GM21786 (cell line): Measurements from ENCODE around the gene SLC49A3.
"Not testable (repeated sequence)": the region's sequence is repeated elsewhere in the genome, so short reads cannot be mapped to it uniquely, and the experiment has no call there.

ENCODE experiments used
- ATAC-seq: cut with Tn5 transposase; IDR thresholded peaks from one replicate; pipeline ENCODE4 v1.9.1; 2021; ENCODE audit not compliant: unreplicated experiment

The SLC49A3 gene

GRCh38 chr4:654871-655463 is 34.0 kb downstream of the SLC49A3 start:
- no peak for ATAC-seq

- ATAC-seq = no peak
These were observed 34.5 kb downstream of the SLC49A3 start for GRCh38 chr4:654503-654845.

GRCh38 chr4:653831-654502 is 35.0 kb downstream of the SLC49A3 start:
- ATAC-seq = no peak

GRCh38 chr4:653080-653821 is 35.7 kb downstream of the SLC49A3 start:
- ATAC-seq = no peak

- no peak for ATAC-seq
These were observed 36.9 kb downstream of the SLC49A3 start for GRCh38 chr4:651884-652642.

- ATAC-seq = no peak
These were observed 37.7 kb downstream of the SLC49A3 start for GRCh38 chr4:650951-651883.

- ATAC-seq = no peak
These were observed 38.5 kb downstream of the SLC49A3 start for GRCh38 chr4:650461-650860.

GRCh38 chr4:649751-650310 is 39.1 kb downstream of the SLC49A3 start:
- no peak for ATAC-seq

- ATAC-seq = no peak
These were observed 39.7 kb downstream of the SLC49A3 start for GRCh38 chr4:649293-649625.

GRCh38 chr4:648579-649292 is 40.2 kb downstream of the SLC49A3 start:
- ATAC-seq = no peak

GRCh38 chr4:647481-647880 is 41.5 kb downstream of the SLC49A3 start:
- ATAC-seq = no peak

GRCh38 chr4:646460-646859 is 42.5 kb downstream of the SLC49A3 start:
- ATAC-seq = no peak

GRCh38 chr4:642366-642765 is 46.6 kb downstream of the SLC49A3 start:
- not testable (repeated sequence) for ATAC-seq

GRCh38 chr4:637536-638280 is 51.2 kb downstream of the SLC49A3 start:
- no peak for ATAC-seq

GRCh38 chr4:636628-637159 is 52.3 kb downstream of the SLC49A3 start:
- ATAC-seq = no peak

GRCh38 chr4:635851-636627 is 52.9 kb downstream of the SLC49A3 start:
- no peak for ATAC-seq

- not testable (repeated sequence) for ATAC-seq
These were observed 53.7 kb downstream of the SLC49A3 start for GRCh38 chr4:635066-635835.
